ENCODE measurements around the gene CUEDC2.

The CUEDC2 gene

DNA sequence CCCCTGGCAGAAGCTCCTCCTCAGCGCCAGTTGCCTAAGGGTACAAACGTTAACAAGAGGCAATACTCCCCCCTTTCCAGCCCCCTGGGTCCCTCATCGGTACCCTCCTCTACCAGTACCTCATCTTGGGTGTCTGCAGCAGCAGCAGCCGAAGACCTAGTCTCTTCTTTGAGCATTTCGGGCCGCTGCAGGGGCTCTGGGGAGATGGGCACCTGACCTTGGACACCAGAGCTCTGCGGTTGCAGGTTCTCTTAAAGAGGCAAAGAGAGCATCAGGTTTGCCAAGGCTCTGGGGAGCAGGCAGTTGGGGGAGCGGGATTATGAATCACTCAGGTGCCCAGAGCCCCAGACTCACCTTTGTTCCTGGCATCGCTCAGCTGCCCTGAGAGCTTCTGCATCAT is 8.2 kb downstream of the CUEDC2 start:
- DNase-seq, result no peak

DNA sequence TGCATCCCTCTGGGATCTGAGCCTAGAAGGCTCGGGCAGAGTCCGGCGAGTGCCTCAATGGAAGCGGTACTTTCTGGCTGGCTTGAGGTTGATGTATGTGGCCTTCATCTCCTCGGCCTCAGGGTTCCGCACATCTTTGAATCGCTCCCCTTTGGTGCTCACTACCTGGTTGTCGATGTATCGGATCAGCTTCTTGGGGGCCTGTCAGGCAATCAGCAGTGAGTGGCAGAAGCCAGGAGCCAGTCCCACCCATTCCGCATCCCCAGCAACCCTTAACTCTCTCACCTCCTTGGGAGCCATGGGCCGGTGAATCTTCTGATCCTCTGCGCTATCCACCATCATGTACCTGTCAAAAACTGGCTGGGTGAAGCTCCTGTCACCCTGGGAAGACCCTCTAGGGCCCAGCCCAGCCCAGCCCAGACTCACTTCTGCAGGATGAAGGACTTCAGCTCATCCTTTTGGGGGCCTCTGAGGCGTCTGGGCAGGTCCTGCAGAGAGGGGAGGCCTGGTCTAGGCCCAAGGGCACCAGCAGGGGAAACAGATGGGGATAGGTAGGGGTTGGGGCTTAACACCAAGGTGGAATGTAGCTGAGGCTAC is 8.9 kb downstream of the CUEDC2 start:
- no peak for DNase-seq

DNA sequence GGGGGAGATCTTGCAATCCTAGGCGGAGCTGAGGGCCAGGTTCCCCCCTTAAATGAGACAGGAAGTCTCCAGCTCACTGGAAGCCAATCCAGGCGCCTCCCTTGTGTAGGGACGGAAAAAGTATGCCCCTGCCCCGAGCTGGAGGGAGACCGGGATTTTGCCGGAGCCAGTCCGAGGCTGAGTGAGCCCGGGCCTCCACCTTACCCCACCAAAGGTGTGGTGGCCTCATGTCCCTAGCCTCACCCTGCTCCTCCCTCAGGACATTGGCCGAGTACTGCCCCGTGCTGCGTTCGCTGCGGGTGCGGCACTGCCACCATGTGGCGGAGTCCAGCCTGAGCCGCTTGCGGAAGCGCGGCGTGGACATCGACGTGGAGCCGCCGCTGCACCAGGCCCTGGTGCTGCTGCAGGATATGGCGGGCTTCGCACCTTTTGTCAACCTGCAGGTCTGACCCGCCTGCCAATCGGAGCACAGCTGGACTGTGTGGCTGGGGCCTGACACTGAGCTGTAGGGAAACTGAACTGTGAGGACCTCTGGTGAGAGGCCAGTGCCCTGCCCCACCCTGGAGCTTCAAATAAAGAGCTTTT is 9.7 kb downstream of the CUEDC2 start:
- DNase-seq, result peak in 1 of 2 donors; percentile 43

DNA sequence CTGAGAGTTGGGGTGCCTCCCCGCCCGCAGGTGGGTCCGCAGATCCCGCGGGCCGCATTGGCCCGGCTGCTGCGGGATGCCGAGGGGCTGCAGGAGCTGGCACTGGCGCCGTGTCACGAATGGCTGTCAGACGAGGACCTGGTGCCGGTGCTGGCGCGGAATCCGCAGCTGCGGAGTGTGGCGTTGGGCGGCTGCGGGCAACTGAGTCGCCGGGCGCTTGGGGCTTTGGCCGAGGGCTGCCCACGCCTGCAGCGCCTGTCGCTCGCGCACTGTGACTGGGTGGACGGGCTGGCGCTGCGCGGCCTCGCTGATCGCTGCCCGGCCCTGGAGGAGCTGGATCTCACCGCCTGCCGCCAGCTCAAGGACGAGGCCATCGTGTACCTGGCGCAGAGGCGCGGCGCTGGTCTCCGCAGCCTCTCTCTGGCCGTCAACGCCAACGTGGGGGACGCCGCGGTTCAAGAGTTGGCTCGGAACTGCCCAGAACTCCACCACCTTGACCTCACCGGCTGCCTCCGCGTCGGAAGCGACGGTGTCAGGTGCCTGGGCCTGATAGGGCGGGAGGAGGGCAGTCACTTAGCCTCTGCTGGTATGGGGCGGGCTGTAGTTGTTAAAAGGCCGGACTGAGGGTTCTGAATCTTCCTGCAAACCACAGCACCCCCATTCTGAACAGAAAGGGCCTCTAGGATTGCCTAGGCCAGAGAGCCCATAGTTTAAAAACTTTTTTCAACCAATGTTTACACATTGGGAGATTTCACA is 10.4 kb downstream of the CUEDC2 start:
- no peak for DNase-seq

DNA sequence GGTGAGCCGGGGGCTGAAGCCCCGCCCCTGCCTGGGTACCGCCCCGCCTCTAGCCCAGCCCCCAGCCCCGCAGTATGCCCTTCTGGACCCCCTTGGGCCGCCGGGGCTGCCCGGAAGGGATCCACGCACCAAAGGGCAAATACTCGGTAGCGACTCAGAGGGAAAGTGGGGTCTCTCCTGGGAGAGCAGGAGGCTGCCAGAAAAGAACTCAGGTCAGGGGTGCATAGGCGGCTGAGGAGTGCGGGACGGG is 10.9 kb downstream of the CUEDC2 start:
- no peak for DNase-seq

DNA sequence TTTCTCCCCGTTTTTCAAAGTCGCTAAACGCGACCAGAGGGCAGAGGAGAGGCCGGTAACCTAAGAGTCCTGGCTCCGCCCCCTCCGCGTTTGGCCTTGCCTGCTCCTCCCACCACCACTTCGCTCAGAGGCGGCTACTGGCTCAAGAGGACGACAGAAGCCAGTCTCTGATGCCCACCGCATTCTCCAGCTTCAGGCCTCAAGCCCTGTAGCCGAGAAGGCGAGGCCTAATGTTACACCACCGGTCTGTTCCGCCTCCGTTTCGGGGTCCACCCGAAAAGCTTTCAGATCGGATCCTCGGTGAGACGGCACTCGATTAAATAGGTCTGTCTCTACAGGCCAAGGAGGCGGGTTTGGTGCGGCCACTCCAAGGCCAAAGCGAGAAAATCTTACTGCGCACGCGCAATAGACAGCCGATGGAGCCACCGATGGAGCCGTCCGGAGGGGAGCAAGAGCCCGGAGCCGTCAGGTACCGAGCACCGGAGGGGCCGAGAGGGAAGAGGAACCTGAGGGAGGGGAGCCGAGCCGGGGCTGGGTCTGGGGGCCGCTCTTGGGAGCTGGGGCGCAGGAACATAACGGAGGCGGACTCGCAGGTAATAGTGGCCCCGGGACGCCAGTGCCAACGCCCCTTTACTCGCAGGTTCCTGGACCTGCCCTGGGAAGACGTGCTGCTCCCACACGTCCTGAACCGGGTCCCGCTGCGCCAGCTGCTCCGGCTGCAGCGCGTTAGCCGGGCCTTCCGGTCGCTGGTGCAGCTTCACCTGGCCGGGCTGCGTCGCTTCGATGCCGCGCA is 11.5 kb downstream of the CUEDC2 start, which contains the start of gene FBXL15:
Gene FBXL15 (plus strand): TSS at position 123 of the 793 bp plus-strand sequence. CDS start 294 bp downstream, at position 417.
- peak; percentile 91 to 95 for DNase-seq

DNA sequence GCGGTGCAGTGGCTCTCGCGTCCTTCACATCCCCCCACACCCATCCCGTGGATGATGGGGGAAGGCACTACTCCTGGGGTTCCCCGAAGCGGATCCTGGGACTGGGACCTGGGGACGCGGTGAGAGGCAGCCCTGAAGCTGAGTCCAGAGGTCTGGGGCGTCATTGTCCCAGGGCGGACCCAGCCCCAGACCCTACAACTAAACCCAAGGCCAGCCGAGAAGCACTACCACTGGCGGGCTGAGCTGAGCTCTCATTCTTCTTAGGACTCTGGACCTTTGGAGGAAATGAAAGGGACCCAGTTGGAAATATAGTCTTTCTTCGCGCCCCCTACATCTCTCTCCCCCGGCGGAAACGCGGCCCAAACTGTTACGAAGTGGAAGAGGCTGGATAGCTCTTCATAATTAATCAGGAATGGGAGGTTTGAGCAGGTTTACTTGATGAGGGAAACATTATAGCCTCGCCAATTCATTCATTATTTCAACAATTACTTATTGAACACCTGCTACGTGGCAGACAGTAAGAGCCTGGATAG is 12.1 kb downstream of the CUEDC2 start:
- no peak for DNase-seq

DNA sequence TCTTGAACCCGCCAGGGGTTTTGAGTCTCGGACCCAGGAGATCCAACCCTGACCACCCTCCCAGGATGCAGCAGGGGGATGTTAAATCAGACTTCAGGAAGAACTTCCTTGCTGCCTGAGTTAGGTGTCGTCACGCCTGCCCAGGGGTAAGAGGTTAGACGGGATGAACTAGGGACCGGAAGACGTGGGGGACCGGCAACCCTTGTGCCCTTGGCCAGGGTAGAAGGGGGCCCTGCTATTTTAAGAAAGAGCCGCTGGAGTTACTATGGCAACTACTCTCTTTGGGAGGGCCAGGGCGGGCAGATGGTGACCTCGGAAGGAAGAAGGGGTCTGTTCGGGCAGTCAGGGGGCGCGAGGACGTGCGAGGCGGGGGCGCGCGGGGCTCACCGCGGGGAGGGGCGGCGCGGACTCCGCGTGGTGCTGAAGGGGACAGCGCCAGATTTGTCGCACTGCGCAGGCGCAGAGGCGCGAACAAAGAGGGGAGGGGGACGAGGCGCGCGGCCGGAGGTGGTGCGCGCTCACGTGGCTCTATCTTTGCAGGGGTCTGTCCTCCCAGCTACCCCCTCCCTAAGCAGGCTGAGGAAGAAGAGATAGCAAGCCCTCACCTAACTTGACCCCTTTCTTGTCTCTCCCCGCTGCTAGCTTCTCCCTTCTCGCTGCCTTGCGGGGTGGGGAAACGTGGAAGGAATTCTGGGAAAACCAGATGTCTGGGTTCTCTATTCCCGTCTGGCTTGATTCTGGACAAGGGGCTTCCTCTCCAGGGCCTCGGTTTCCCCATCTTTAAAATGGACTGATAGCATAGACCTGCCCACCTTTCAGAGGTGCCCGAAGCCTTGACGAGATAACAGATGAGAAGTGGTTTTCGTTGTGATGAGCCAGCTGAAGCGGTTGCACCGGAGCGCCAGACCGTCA is 12.8 kb downstream of the CUEDC2 start:
- peak; percentile 19 to 29 for DNase-seq

DNA sequence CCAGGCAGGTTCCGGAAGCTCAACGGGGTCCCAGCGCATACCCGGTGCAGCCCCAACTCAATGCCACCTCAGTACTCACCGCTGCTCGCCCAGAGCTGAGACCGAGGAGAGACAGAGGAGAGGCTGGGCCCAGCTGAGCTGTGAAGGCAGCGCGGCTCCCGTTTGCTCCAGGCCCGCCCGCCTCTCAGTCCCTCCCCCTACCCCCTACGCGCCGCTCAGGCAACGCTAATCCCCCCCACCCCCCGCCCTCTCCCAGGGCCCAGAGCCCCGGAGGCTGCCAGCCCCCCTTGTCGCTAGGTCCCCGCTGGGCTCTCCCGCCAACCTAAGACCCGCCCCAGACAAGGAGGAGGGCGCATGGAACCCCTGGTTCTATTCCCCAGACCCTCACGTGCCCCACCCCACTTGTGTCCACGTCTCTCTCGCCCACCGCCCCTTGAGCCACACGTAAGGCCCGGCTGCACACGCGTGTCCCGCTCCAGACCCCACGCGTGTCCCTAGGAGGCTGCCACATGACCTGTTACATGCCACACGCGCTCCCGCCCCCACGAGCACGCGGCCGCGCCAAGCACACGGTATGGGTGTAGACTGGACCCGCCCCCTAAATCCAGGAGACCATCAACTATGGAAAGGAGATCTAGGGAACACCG is 13.6 kb downstream of the CUEDC2 start, which contains the start of gene PSD:
Gene PSD (minus strand): TSS at position 164 of the 647 bp plus-strand sequence. CDS start 1,747 bp downstream, outside the sequence.
- DNase-seq, result no peak

DNA sequence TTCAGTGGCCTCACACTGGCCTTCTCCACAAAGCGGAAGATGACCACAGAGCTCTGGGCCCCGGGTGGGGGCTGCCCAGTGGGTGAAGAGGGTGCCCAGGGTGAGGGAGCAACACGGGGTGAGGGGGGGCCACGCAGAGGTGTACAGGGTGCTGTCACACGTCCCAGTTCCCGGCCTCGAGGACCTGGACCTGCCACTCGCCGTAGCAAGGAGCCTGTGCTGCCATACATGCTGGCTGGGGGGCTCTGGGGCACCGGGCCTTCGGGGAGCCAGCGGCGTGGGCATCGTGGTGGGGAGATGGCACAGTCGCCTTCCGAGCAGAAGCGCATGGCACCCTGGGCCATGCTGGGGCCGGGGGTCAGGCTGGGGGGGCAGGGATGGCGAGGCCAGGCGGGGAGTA is 15.7 kb downstream of the CUEDC2 start:
- no peak for DNase-seq

DNA sequence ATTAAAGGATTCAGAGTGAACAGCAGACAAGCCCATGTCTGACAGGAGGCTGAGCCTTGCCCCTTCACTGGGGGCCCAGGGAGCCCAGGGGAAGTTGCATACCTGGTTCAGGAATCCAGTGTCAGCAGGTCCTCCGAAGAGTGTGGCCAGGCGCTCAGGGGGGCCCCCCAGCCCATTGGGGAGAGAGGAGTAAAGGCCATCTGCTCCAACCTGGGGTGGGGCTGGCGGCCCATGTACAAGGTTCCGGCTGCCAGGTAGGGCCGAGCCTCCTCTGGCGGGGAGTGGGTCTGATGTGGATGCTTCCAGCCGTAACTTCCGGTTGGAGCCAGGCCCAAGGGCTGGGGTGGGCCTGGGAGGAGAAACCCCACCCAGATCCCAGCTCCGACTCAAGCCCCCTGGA is 16.1 kb downstream of the CUEDC2 start:
- no peak for DNase-seq

DNA sequence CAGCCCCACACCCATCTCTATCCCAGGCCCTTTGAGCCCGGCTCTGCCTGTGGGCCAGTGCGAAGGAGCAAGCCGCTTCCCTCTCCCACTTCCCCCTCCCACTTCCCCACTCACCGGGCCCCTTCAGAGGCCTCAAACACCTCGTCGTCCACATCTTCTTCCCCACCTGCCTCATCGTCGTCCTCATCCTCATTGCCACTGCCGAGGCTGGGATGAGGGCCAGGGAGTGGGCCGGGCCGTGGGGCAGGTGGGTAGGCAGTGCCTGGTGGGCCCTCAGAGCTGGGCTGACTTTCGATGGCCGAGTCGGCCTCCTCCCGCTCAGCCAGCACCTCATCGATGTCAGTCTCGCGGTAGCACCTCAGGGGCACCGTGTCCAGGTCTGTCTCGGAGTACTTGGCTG is 17.6 kb downstream of the CUEDC2 start:
- no peak for DNase-seq

DNA sequence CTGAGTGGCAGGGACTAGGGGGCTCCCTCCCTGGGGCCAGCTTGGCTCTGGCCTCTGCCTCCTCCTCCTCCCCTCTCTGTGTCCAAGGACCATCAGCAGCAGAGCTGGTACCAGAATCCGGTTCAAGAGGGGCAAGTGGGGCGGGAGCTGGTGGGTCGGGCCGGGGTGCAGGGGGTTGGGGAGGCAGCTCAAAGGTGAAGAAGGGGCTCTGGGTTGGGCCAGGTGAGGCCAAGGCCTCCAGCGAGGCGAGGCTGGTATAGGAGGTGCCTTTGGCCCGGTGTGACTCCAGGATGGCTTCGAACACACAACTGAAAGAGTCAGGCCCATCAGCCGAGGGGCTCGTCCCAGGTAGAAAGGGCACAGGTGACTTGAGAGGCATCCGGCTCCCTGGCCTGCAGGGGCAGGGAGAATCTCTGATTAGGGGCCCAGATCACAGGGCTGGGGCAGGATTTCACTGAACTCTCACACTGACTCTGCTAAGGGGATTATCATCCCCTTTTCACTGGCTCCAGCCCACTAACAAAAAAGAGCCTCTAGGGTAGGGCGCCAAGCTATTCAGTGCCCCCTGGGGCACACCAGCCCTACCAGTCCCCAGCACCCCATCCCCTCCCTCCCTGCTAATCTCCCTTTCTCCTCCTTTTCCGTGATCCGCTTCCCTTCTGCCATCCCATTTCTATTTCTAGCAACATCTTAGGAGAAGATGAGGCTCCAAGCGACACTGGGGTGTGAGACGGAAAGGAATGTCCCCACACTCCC is 18.4 kb downstream of the CUEDC2 start:
- no peak for DNase-seq

DNA sequence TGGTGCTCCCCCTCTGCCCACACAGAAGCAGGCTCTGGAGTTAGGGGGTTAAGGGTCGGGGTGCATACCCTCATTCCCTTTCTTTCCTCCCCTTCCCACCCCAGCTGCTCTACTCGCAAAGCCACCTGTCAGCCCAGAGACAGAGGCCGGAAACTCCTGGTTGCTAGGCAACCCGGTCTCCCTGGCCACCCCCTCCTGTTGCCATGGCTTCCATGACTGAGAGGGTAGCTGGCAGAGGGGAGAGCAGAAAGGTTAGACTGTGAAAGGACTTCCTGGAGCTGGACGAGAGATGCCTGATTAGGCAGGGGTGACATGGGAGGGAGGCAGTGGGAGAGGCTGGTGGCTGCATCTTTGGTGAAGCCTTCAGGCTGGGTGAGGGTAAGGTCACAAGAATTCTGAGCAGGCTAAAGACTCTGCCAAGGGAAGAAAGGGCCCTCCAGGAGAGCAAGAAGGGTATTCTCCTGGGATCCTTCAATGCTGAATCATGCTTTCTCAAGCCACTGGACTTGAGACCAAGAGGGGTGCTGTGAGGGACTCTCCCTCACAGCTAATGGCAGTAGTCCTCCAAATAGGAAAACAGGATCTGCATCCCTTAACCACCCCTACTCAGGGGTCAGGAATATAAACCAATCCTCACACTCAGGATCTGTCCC is 19.2 kb downstream of the CUEDC2 start:
- no peak for DNase-seq

DNA sequence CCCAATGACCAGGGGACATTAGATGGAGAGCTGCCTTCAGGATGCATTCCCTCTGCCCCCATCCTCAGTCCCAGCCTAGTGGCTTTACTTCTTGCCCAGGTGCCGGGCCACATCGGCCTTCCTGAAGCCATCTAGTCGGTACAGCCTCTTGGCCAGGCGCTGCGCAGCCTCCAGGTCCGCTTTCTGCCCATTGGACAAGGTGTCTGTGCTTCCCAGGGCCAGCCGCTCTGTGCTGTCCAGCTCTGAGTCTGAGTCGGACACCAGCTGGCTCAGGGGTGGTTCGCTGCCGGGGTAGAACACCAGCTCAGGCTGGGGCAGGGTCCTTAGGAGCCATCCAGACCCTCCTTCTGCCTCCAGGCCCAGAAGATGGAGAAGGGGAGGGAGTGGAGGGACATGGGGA is 20.1 kb downstream of the CUEDC2 start:
- no peak for DNase-seq

DNA sequence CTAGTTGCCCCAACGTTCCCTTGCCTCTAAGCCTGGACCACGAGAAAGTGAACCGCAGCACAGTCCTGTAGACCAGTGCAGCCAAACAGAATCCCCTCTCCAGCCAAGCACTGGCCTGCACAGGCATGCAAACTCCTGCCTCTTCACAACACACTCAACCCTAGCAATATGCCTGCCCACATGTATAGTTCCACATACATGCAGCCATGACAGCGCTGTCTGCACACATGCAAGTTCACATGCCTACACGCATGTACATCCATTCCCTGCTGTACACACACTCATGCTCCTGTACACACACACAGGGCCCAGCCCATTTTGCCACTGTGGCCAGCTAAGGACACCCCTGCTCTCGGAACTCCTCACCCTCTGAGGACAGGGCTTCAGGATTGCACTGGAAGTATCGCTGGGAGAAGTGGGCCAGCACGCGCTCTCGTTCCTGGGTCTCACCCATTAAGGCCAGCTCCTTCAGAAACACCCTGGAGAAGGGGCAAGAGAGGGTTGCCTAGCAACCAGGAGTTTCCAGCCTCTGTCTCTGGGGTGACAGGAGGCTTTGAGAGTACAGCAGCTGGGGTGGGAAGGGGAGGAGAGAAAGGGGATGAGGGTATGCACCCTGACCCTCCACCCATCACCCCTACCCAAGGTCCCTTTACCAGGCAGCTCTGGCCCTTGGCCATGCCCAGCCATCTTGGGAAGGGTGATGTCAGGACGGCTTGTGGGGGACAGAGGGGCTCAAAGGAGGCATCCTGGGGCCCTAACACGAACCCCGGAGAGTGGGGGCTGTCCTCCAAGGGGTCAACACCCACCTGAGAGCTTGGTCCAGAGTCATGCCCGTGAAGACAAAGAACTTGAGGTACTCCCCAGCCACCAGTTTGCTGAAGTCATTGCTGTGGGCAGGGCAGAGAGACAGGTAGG is 20.8 kb downstream of the CUEDC2 start:
- DNase-seq, result no peak

DNA sequence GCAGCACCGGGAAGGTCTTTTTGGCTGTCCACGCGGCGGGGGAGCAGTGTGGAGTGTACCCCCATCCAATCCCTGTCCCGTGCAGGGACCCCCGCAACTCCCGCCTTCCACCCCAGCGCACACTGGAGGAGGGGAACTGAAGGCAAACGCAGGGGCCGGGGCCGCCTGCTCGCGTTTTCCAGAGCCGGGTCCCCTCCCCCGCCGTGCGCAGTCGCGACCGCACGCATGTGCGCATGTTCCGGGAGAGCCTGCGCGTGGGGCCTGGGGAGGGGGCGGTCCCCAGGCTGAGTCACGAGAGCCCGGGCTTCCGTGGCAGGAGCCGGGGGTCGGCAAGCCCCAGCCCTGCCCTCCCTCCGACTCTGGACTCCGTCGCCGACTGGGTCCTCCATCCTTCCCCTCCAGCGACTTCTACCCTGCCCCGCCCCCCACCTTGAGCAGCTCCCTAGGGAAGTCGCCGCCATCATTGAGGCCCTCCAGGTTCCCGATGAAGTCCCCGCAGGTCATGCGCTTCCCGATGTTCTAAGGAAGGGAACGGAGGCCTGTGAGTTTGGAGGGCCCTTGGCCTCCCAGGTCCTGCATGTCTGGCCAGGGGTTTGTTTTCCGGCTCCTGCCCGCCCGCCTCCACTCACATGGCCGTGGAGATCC is 21.8 kb downstream of the CUEDC2 start:
- DNase-seq, result no peak

DNA sequence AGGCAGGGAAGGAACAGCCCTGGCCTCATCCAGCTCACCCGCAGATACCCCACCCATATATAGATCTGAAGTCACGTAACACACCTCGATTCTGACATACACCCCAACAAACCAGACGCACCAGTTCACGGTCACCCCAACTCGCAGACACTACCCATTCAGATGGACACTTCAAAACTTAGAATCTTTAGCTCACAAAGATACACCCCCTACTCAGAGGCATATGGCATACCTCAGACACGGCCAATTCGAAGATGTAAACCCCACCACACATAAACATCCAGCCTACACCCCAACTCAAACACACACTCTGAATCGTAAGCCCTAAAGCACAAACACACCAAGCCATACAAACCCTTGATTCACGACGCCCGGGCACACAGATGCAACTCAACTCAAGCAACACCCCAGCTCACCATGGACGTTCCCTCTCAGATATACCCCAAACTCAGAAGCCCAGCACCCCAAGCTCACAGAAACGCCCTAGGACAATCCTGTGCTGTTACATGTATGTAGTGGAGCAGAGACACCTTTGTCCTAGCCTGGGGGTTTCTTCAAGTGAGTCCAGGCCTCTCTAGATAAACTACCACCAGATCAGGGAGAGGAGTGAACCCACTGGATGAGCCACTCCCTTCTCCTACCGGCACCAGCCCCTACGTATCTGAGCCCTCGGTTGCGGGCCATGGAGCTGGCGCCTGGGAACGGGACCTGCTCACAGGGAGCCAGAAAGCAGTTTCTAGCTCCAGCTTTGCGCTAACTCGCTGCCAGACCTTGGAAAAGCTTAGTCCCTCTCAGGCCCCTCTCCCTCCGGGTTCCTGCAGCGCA is 22.6 kb downstream of the CUEDC2 start:
- no peak for DNase-seq
